GM12875 (cell line): ENCODE data around the gene CYB561D2.

Source experiments
- H3K4me3 ChIP-seq: one replicate; pipeline ENCODE4 v1.5.1; 2011; ENCODE audit warnings: low read depth, low read length, control low read depth
- CTCF ChIP-seq: IDR thresholded peaks from 2 replicates; pipeline ENCODE4 v1.5.1; 2011; ENCODE audit warnings: low read depth, mild to moderate bottlenecking, control low read depth, inconsistent platforms, low read length, moderate library complexity, borderline replicate concordance; ENCODE audit not compliant: insufficient read depth

Gene CYB561D2

GRCh38 chr3:50314816-50315215 is 35.8 kb upstream of the CYB561D2 start:
- H3K4me3 ChIP-seq = no peak overlapping the region

GRCh38 chr3:50316657-50317242 is 33.9 kb upstream of the CYB561D2 start:
- no peak for TF ChIP-seq CTCF

More at GRCh38 chr3:50314816-50315215, 35.8 kb upstream of the CYB561D2 start:
- TF ChIP-seq CTCF = no peak

GRCh38 chr3:50317300-50317699 is 33.4 kb upstream of the CYB561D2 start:
- no peak for TF ChIP-seq CTCF
- H3K4me3 ChIP-seq = no peak overlapping the region

More at GRCh38 chr3:50316657-50317242, 33.9 kb upstream of the CYB561D2 start:
- no peak overlapping the region for H3K4me3 ChIP-seq

GRCh38 chr3:50318163-50318562 is 32.5 kb upstream of the CYB561D2 start:
- no peak for TF ChIP-seq CTCF
- no peak overlapping the region for H3K4me3 ChIP-seq

- no peak overlapping the region for H3K4me3 ChIP-seq
- no peak for TF ChIP-seq CTCF
These were observed 32.0 kb upstream of the CYB561D2 start for GRCh38 chr3:50318615-50319014.

- no peak overlapping the region for H3K4me3 ChIP-seq
These were observed 31.3 kb upstream of the CYB561D2 start for GRCh38 chr3:50319181-50319893.

More at GRCh38 chr3:50319181-50319893, 31.3 kb upstream of the CYB561D2 start:
- TF ChIP-seq CTCF = no peak
